ENCODE data around the gene VEGFD.
"Not testable (repeated sequence)": the region's sequence is repeated elsewhere in the genome, so short reads cannot be mapped to it uniquely, and the experiment has no call there.

VEGFD gene

DNA sequence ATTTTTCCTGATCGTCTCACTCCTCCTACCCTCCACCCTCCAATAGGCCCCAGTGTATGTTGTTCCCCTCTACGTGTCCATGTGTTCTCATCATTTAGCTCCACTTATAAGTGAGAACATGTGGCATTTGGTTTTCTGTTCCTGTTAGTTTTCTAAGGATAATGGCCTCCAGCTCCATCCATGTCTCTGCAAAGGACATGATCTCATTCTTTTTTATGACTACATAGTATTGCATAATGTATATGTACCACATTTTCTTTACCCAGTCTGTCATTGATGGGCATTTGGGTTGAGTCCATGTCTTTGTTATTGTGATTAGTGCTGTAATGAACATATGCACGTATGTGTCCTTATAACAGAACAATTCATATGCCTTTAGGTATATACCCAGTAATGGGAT is 78.3 kb downstream of the VEGFD start:
- not testable (repeated sequence) for DNase-seq (ENCODE audit: low read depth in 2 of 2)

- no peak for DNase-seq (ENCODE audit: low read depth in 2 of 2)
Measured at GRCh38 chrX:15301924-15302323, 82.3 kb downstream of the VEGFD start.

DNA sequence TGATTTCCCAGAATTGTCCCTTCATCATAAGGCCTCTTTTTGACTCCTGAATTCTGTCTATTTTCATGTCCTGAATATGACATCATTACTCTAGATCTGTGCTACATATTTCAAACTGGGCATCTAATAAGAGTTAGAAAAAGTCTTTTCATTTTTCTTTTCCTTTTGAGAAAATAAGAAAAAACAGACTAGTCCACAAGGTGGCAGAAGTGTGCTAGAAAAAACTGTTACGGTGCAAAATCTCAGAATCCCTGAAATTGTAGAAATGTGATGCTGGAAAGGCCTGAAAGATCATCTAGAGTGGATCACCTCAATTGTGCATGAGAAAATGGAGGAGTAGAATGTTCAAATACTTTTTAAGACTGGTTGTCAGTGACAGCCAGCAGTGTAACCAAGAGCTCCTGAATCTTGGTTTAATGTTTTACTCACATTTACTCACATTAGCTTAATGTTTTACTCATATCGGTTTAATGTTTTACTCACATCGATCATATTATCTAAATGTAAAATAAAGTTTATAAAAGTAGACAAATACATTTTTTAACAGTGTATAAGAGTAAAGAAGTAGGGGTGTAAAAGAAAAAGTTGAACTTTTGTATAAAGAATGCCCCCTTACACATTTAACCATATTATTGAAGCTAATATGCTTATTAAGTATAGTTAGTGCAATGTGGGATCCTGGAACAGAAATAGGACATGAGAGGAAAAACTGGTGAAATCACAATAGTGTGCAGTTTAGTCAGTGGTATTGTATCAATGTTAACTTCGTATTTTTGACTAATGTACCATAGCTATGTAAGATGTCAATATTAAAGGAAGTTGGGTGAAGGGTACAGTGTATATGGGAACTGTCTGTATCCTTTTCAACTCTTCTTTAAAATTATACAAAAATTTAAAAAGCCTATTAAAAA is 84.0 kb downstream of the VEGFD start:
- no peak for DNase-seq (ENCODE audit: low read depth in 2 of 2)

- DNase-seq (ENCODE audit: low read depth in 2 of 2): no peak
Measured at GRCh38 chrX:15298780-15299179, 85.4 kb downstream of the VEGFD start.

GRCh38 chrX:15298201-15298600 is 86.0 kb downstream of the VEGFD start:
- no peak for DNase-seq (ENCODE audit: low read depth in 2 of 2)

All from stimulated activated CD8-positive, alpha-beta memory T cell treated with anti-CD3 and anti-CD28 coated beads, Interleukin-7, amount 100 ng/mL, for 4 hours (primary cell).